PC-3 (cell line): ENCODE results near the gene UBE2E3. TPM values are rescaled to one million over a fixed set of nuclear protein-coding genes. Genes with fewer than 3 reads are reported as not detected.

Source experiments
- ATAC-seq: fragments of 200-7000 bp; cut with Tn5 transposase; 2 replicates; pipeline ENCODE4 v1.9.1; 2020; ENCODE audit warnings: mild to moderate bottlenecking, moderate library complexity
- BruUV-seq: library from RNA; stranded (reverse); fragments of 400-500 nt; replicated peaks from 2 replicates; lab custom pipeline; 2021; lab: Mats Ljungman, UMichigan
- CTCF ChIA-PET: fragments of 300-600 bp; sonication (Branson Sonifier 250); formaldehyde crosslinking; loops from one replicate; lab custom pipeline; 2022; ENCODE audit warnings: antibody characterized with exemption; lab: Charles Lee
- POLR2A ChIA-PET: fragments of 300-600 bp; sonication (Branson Sonifier 250); formaldehyde crosslinking; loops from one replicate; lab custom pipeline; 2022; ENCODE audit warnings: antibody characterized with exemption; ENCODE audit not compliant: unreplicated experiment; lab: Charles Lee
- DNase-seq: peaks from one replicate; pipeline ENCODE4 v3.0.0-alpha.2; 2015
- H2AFZ ChIP-seq: fragments of 300-600 bp; sonication (generic); 2 replicates; pipeline ENCODE4 v1.6.0; 2016; ENCODE audit warnings: antibody characterized with exemption, low read length
- H3F3A ChIP-seq: fragments of 300-600 bp; sonication (generic); one replicate; pipeline ENCODE4 v1.6.0; 2017; ENCODE audit warnings: antibody characterized with exemption, low read length, control low read depth, mild to moderate bottlenecking; ENCODE audit not compliant: unreplicated experiment
- H3K27ac ChIP-seq: fragments of 300-600 bp; sonication (generic); 2 replicates; pipeline ENCODE4 v1.5.1; 2016; ENCODE audit warnings: mild to moderate bottlenecking, low read length
- H3K27me3 ChIP-seq: fragments of 300-600 bp; sonication (generic); 2 replicates; pipeline ENCODE4 v1.6.1; 2016; ENCODE audit warnings: low read length, mixed read lengths
- H3K36me3 ChIP-seq: fragments of 300-600 bp; sonication (generic); 2 replicates; pipeline ENCODE4 v1.6.1; 2016; ENCODE audit warnings: low read depth, mixed run types, low read length, mixed read lengths
- H3K4me1 ChIP-seq: fragments of 300-600 bp; sonication (generic); 2 replicates; pipeline ENCODE4 v1.5.1; 2016; ENCODE audit warnings: low read length; ENCODE audit not compliant: insufficient read depth
- H3K4me2 ChIP-seq: fragments of 300-600 bp; sonication (generic); 2 replicates; pipeline ENCODE4 v1.6.0; 2016; ENCODE audit warnings: low read length
- H3K4me3 ChIP-seq: fragments of 300-600 bp; sonication (generic); 2 replicates; pipeline ENCODE4 v1.5.1; 2016; ENCODE audit warnings: mild to moderate bottlenecking, low read length, mixed read lengths
- H3K79me2 ChIP-seq: fragments of 300-600 bp; sonication (generic); 2 replicates; pipeline ENCODE4 v1.6.1; 2017; ENCODE audit warnings: low read length, mixed read lengths
- H3K9ac ChIP-seq: fragments of 300-600 bp; sonication (generic); 2 replicates; pipeline ENCODE4 v1.6.0; 2016; ENCODE audit warnings: mild to moderate bottlenecking, low read length
- H3K9me2 ChIP-seq: fragments of 300-600 bp; sonication (generic); replicated peaks from 2 replicates; pipeline ENCODE4 v1.6.1; 2016; ENCODE audit warnings: mixed run types, low read length, mixed read lengths
- H3K9me3 ChIP-seq: fragments of 300-600 bp; sonication (generic); 2 replicates; pipeline ENCODE4 v1.6.1; 2016; ENCODE audit warnings: low read length, mixed read lengths
- H4K20me1 ChIP-seq: fragments of 300-600 bp; sonication (generic); 2 replicates; pipeline ENCODE4 v1.6.1; 2016; ENCODE audit warnings: low read length, mixed read lengths
- CTCF ChIP-seq: fragments of 300-600 bp; sonication (generic); conservative IDR thresholded peaks from 2 replicates; pipeline ENCODE4 v1.5.1; 2017; ENCODE audit warnings: antibody characterized with exemption, low read depth, mild to moderate bottlenecking, low read length
- EZH2 ChIP-seq: fragments of 300-600 bp; sonication (generic); IDR thresholded peaks from one replicate; pipeline ENCODE4 v1.6.1; 2017; ENCODE audit warnings: antibody characterized with exemption, mild to moderate bottlenecking, low read length; ENCODE audit not compliant: unreplicated experiment
- EZH2phosphoT487 ChIP-seq: fragments of 300-600 bp; sonication (generic); IDR thresholded peaks from 2 replicates; pipeline ENCODE4 v1.6.1; 2018; ENCODE audit warnings: mild to moderate bottlenecking, antibody characterized with exemption, low read length, borderline replicate concordance
- intact Hi-C: fragments of 100-400 bp; cut with micrococcal nuclease; formaldehyde crosslinking; loops from 2 replicates; pipeline ENCODE4 v1.9.0; 2023
- total RNA-seq: library from RNA; depleted of rRNA; stranded (reverse); fragments of >200 nt; gene quantifications from 2 replicates; pipeline ENCODE4 v1.2.3, GENCODE V29; 2014

Gene UBE2E3
- total RNA-seq, 1 experiment from 2014 or later: 95.6 TPM

GRCh38 chr2:180992994-180993393, 12.6 kb downstream of the UBE2E3 start:
- Histone ChIP-seq H3K27ac (no peak overlapping the region), H2AFZ (no peak overlapping the region), H3K79me2 (peaks cover 95% of the 10 kb centered on the region), H3K9me2 (no peaks in the 10 kb centered on the region), H3K36me3 (peaks cover 25% of the 10 kb centered on the region), H3F3A (no peaks in the 10 kb centered on the region), H4K20me1 (no peaks in the 10 kb centered on the region), H3K9ac (no peak overlapping the region), H3K4me3 (no peak overlapping the region), H3K4me1 (peaks cover 27% of the 10 kb centered on the region), H3K4me2 (no peak overlapping the region), H3K9me3 (no peaks in the 10 kb centered on the region), H3K27me3 (no peaks in the 10 kb centered on the region)
- ChIA-PET CTCF (no interaction called here), POLR2A (interaction anchor here (0.6 kb wide), 2 partner anchors 15 to 20 kb away, joined by 3 to 4 read pairs; no protein-coding TSS in a partner anchor)
- intact Hi-C loops: loop anchor here (5.0 kb wide), 1 partner anchor 44 kb away; no protein-coding TSS in a partner anchor
- BruUV-seq: no TSS peak
- no peak for DNase-seq
- ATAC-seq: no peak
- TF ChIP-seq CTCF: no peak
- TF ChIP-seq EZH2: no peak
- no peak for TF ChIP-seq EZH2phosphoT487

DNA sequence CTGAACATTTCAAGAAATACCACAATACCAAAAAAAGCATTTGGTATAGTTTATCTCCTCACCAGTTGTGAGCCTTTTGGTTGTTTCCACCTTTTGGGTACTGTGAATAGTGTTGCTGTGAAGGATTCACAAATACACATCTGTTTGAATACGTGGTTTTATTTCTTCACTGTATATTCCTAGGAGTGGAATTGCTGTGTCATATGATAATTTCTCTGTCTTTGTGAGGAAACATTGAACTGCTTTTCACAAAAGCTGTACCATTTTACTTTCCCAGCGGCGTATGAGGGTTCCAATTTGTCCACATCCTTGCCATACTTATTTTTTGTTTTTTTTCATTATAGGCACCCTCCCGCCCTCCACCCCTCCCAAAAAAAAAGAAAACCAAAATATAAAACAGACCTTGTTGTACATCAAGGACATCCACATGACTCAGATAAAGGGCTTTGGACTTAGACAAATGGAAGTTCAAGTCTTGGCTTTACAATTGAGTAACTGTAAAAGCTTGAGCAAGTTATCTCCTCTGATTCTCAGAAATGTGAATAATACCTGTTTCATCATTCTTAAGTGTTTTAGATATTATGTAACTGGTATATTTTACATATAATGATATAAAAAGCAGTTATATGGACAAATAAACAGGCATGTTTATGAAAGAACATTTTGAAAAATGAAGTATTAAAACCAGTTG, 19.0 kb downstream of the UBE2E3 start:
- TF ChIP-seq EZH2phosphoT487 (no peak), CTCF (no peak), EZH2 (no peak)
- ATAC-seq: no peak
- ChIA-PET CTCF (no interaction called here), POLR2A (no interaction called here)
- no peaks in the 10 kb centered on the region for H3K27me3 ChIP-seq
- intact Hi-C loops: no loop called here
- no peaks in the 10 kb centered on the region for H3K9me2 ChIP-seq
- no peaks in the 10 kb centered on the region for H3F3A ChIP-seq
- H3K4me2 ChIP-seq: no peak overlapping the region
- no peak overlapping the region for H3K4me3 ChIP-seq
- H2AFZ ChIP-seq: no peak overlapping the region
- peaks cover 5% of the 10 kb centered on the region for H3K36me3 ChIP-seq
- peaks cover 84% of the 10 kb centered on the region for H3K79me2 ChIP-seq
- H3K9me3 ChIP-seq: no peaks in the 10 kb centered on the region
- no peak for DNase-seq
- 0 out of 2 replicates have a peak, but pooled peaks cover 4% of the 10 kb centered on the region for H4K20me1 ChIP-seq
- no TSS peak for BruUV-seq
- H3K4me1 ChIP-seq: peaks cover 13% of the 10 kb centered on the region
- no peak overlapping the region for H3K27ac ChIP-seq
- H3K9ac ChIP-seq: no peak overlapping the region

DNA sequence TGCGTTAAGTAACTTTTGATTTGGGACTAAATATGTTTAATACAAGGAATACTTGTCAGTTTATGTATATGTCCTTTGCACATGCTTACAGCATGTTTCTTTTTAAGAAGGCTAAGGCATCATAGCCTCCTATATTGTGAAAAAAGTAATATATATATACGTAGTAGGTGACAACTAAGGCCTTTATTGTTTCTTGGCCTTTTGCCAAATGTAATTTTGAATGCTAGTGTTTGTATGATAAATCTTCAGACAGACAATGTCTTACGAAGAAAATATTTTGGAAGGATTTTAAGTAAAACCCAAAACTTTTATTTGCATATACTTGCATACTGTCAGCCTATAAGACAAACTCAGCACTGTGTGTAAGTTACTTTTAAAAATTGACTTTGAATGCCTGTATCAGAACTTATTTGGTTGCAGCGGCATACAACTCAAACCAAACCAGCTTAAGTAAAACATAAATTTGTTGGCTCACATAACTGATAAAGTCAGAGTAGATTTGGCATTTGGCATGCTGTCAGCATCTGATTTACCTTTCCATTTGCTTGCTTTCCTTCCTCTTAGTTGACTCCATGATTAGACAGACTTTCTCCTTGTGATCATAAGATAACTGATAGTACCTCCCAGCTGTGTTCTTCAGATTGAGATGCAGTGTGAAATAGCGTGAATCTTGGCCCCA, 24.4 kb downstream of the UBE2E3 start:
- Histone ChIP-seq H4K20me1 (peaks cover 10% of the 10 kb centered on the region; the same call in 1 of the 2 replicates), H3K4me2 (no peak overlapping the region), H3K9ac (no peak overlapping the region), H3K4me1 (peaks cover 13% of the 10 kb centered on the region), H3K9me2 (no peaks in the 10 kb centered on the region), H3K36me3 (no peaks in the 10 kb centered on the region), H3K27me3 (no peaks in the 10 kb centered on the region), H3K27ac (no peak overlapping the region), H3K4me3 (no peak overlapping the region), H3K9me3 (no peaks in the 10 kb centered on the region), H2AFZ (no peak overlapping the region), H3F3A (no peaks in the 10 kb centered on the region), H3K79me2 (peaks cover 88% of the 10 kb centered on the region)
- POLR2A ChIA-PET: no interaction called here
- CTCF ChIA-PET: no interaction called here
- TF ChIP-seq EZH2 (no peak), CTCF (no peak), EZH2phosphoT487 (no peak)
- intact Hi-C loops: loop anchor here (5.0 kb wide), 1 partner anchor 637 kb away; no protein-coding TSS in a partner anchor
- BruUV-seq: no TSS peak
- DNase-seq (no peak), ATAC-seq (no peak)
